Keratinocyte (primary cell): Measurements from ENCODE around the gene KLF16.

Source experiments
- EZH2 ChIP-seq: IDR thresholded peaks from one replicate; pipeline ENCODE4 v1.6.1; 2012; ENCODE audit warnings: inconsistent platforms, mild to moderate bottlenecking, low read length, moderate library complexity
- TF ChIP-seq, protein P1 (sequence below), 3 experiments: IDR thresholded peaks in 1 of 3; conservative IDR thresholded peaks in 1 of 3; optimal IDR thresholded peaks in 1 of 3; 2 replicates in 2 of 3; 3 replicates in 1 of 3; pipeline versions ENCODE3 to v1.5.1; 2011; ENCODE audit warnings: low read length in 3 of 3, mild to moderate bottlenecking in 3 of 3, moderate library complexity in 2 of 3, control low read depth in 1 of 3, inconsistent platforms in 1 of 3; ENCODE audit not compliant: insufficient read depth in 2 of 3; ENCODE audit errors: extremely low read depth in 1 of 3

GRCh38 chr19:1836458-1837221 lies 26.7 kb downstream of the KLF16 start:
- TF ChIP-seq, protein P1, sequence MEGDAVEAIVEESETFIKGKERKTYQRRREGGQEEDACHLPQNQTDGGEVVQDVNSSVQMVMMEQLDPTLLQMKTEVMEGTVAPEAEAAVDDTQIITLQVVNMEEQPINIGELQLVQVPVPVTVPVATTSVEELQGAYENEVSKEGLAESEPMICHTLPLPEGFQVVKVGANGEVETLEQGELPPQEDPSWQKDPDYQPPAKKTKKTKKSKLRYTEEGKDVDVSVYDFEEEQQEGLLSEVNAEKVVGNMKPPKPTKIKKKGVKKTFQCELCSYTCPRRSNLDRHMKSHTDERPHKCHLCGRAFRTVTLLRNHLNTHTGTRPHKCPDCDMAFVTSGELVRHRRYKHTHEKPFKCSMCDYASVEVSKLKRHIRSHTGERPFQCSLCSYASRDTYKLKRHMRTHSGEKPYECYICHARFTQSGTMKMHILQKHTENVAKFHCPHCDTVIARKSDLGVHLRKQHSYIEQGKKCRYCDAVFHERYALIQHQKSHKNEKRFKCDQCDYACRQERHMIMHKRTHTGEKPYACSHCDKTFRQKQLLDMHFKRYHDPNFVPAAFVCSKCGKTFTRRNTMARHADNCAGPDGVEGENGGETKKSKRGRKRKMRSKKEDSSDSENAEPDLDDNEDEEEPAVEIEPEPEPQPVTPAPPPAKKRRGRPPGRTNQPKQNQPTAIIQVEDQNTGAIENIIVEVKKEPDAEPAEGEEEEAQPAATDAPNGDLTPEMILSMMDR (optimal IDR thresholded peaks at IDR 0.05 in 1 of 3, IDR thresholded peaks at IDR 0.05 in 1 of 3, conservative IDR thresholded peaks at IDR 0.05 in 1 of 3; ENCODE audit: extremely low read depth in 1 of 3, insufficient read depth in 2 of 3, low read length in 3 of 3): no peak
- TF ChIP-seq EZH2: no peak
